Measurements from ENCODE around the gene TM9SF3.

- TF ChIP-seq CTCF (IDR thresholded peaks at IDR 0.05 in 4 of 5, conservative IDR thresholded peaks at IDR 0.05 in 1 of 5) (no peak), POLR2A (IDR thresholded peaks at IDR 0.05) (no peak)
Measured at GRCh38 chr10:96482815-96483588, 103.8 kb downstream of the TM9SF3 start.

Measured in gastrocnemius medialis (tissue), 4 donors.